ENCODE results near the gene WSCD1. TPM values are rescaled to one million over a fixed set of nuclear protein-coding genes. Genes with fewer than 3 reads are reported as not detected.

Gene WSCD1
- 1 to 10 TPM; 3.6 to 5.7 (median 4.5) TPM for polyA plus RNA-seq (ENCODE audit: insufficient read depth in 1 of 5, insufficient read length in 5 of 5, low replicate concordance in 1 of 5)
- long read RNA-seq, donor 1, full-length matches to known transcripts: 3 of 3 reads
- long read RNA-seq, donor 1, partial matches to known transcripts: 0 of 3 reads
- long read RNA-seq, donor 1, other reads (novel, unspliced or antisense): 0 of 3 reads
- long read RNA-seq, donor 2, partial matches to known transcripts: 0 of 1 reads
- long read RNA-seq, donor 2, other reads (novel, unspliced or antisense): 0 of 1 reads
- long read RNA-seq, donor 3, full-length matches to known transcripts: 2 of 2 reads
- long read RNA-seq, donor 3, partial matches to known transcripts: 0 of 2 reads
- long read RNA-seq, donor 3, other reads (novel, unspliced or antisense): 0 of 2 reads
- long read RNA-seq, donor 4: 0 reads
- long read RNA-seq, donor 5: 0 reads
- long read RNA-seq, donor 6: 0 reads
- long read RNA-seq, donor 7, full-length matches to known transcripts: 1 of 1 reads
- long read RNA-seq, donor 7, partial matches to known transcripts: 0 of 1 reads
- long read RNA-seq, donor 7, other reads (novel, unspliced or antisense): 0 of 1 reads
- long read RNA-seq, donor 8: 0 reads

GRCh38 chr17:6069539-6070429 is at the start of gene WSCD1:
Gene WSCD1 (plus strand): TSS chr17:6070379. CDS start chr17:6080659, 10,280 bp downstream.
- DNase-seq: no peak

GRCh38 chr17:6021011-6021400 is 49.2 kb upstream of the WSCD1 start:
- DNase-seq: no peak

- DNase-seq: no peak
Measured at GRCh38 chr17:6021627-6022026, 48.6 kb upstream of the WSCD1 start.

GRCh38 chr17:6023036-6023831 is 46.9 kb upstream of the WSCD1 start:
- DNase-seq: no peak

GRCh38 chr17:6024576-6024975 is 45.6 kb upstream of the WSCD1 start:
- no peak for DNase-seq

GRCh38 chr17:6027342-6028024 is 42.7 kb upstream of the WSCD1 start:
- no peak for DNase-seq

GRCh38 chr17:6028294-6028693 is 41.9 kb upstream of the WSCD1 start:
- DNase-seq: no peak

- DNase-seq: no peak
Measured at GRCh38 chr17:6035801-6036394, 34.3 kb upstream of the WSCD1 start.

- DNase-seq: no peak
Measured at GRCh38 chr17:6040504-6040903, 29.7 kb upstream of the WSCD1 start.

- DNase-seq: no peak
Measured at GRCh38 chr17:6041246-6041645, 28.9 kb upstream of the WSCD1 start.

GRCh38 chr17:6043405-6043804 is 26.8 kb upstream of the WSCD1 start:
- DNase-seq: no peak

- DNase-seq: no peak
Measured at GRCh38 chr17:6044261-6044660, 25.9 kb upstream of the WSCD1 start.

GRCh38 chr17:6045621-6046357 is 24.4 kb upstream of the WSCD1 start:
- no peak for DNase-seq

GRCh38 chr17:6046431-6046830 is 23.7 kb upstream of the WSCD1 start:
- DNase-seq: no peak

GRCh38 chr17:6046931-6047330 is 23.2 kb upstream of the WSCD1 start:
- DNase-seq: no peak

- DNase-seq: no peak
Measured at GRCh38 chr17:6047966-6048365, 22.2 kb upstream of the WSCD1 start.

GRCh38 chr17:6048486-6048885 is 21.7 kb upstream of the WSCD1 start:
- DNase-seq: no peak

- no peak for DNase-seq
Measured at GRCh38 chr17:6052926-6053325, 17.3 kb upstream of the WSCD1 start.

- DNase-seq: no peak
Measured at GRCh38 chr17:6054372-6054771, 15.8 kb upstream of the WSCD1 start.

- no peak for DNase-seq
Measured at GRCh38 chr17:6056104-6056503, 14.1 kb upstream of the WSCD1 start.

All from right lung (tissue), 10 donors.